HepG2 (cell line): ENCODE measurements around the gene SYAP1. TPM values are rescaled to one million over a fixed set of nuclear protein-coding genes. Genes with fewer than 3 reads are reported as not detected.

Experiments
- ATAC-seq: fragments of 200-7000 bp; cut with Tn5 transposase; 3 replicates; pipeline ENCODE4 v1.9.1; 2020; ENCODE audit warnings: mild to moderate bottlenecking, moderate library complexity
- BruUV-seq: library from RNA; stranded (reverse); fragments of 400-500 nt; replicated peaks from 2 replicates; lab custom pipeline; 2021; lab: Mats Ljungman, UMichigan
- CTCF ChIA-PET: fragments of 300-600 bp; formaldehyde crosslinking; extraction: SDS; loops from one replicate; lab custom pipeline; 2021; ENCODE audit warnings: low total read pairs, inconsistent platforms, low intra/inter-chr PET ratio; lab: Yijun Ruan, JAX
- POLR2A ChIA-PET: fragments of 350-600 bp; sonication (Branson Sonifier 250); formaldehyde crosslinking; loops from one replicate; lab custom pipeline; 2020; ENCODE audit warnings: antibody characterized with exemption, inconsistent platforms; lab: Yijun Ruan, JAX
- DNase-seq: peaks from one replicate; pipeline ENCODE4 v3.0.0-alpha.2; 2015; ENCODE audit warnings: low spot score
- FAIRE-seq: peaks from 3 replicates; lab custom pipeline; 2011; peaks lifted over from hg19 to GRCh38; lab: Jason Lieb, UNC
- H2AFZ ChIP-seq: one replicate; pipeline ENCODE4 v1.6.1; 2011; ENCODE audit warnings: low read length, inconsistent platforms
- H3K27ac ChIP-seq: fragments of 300-600 bp; 3 replicates; pipeline ENCODE4 v1.8.0; 2011; ENCODE audit warnings: mixed run types, mild to moderate bottlenecking, mixed read lengths, low read length, inconsistent platforms; ENCODE audit not compliant: insufficient read depth; ENCODE audit errors: extremely low read length
- H3K27me3 ChIP-seq, 2 experiments: fragments of 200-600 bp in 1 of 2; 2 replicates in 1 of 2; 3 replicates in 1 of 2; pipeline versions ENCODE4 v1.6.0 to v1.8.0; 2011; ENCODE audit warnings: low read length in 2 of 2, mild to moderate bottlenecking in 2 of 2, moderate library complexity in 2 of 2, inconsistent platforms in 1 of 2; ENCODE audit not compliant: insufficient read depth in 2 of 2, control insufficient read depth in 1 of 2
- H3K36me3 ChIP-seq, 2 experiments: fragments of 200-600 bp in 1 of 2; replicated peaks in 1 of 2; 2 replicates in 1 of 2; 3 replicates in 1 of 2; pipeline versions ENCODE4 v1.5.1 to v1.8.0; 2011; ENCODE audit warnings: low read length in 2 of 2, inconsistent platforms in 1 of 2; ENCODE audit not compliant: insufficient read depth in 2 of 2, control insufficient read depth in 1 of 2
- H3K4me1 ChIP-seq: 2 replicates; pipeline ENCODE4 v1.5.1; 2012; ENCODE audit warnings: low read length, inconsistent platforms; ENCODE audit not compliant: insufficient read depth
- H3K4me2 ChIP-seq: 2 replicates; pipeline ENCODE4 v1.6.0; 2011; ENCODE audit warnings: low read depth, low read length, inconsistent platforms
- H3K4me3 ChIP-seq, 3 experiments: fragments of 200-600 bp in 1 of 3; sonication (generic), shearing (Covaris generic) in 1 of 3; replicated peaks in 1 of 3; 2 replicates each; pipeline ENCODE4 v1.5.1; 2011 to 2016; ENCODE audit warnings: low read length in 3 of 3, inconsistent platforms in 2 of 3, low read depth in 2 of 3, mild to moderate bottlenecking in 2 of 3, control low read depth in 1 of 3, mixed read lengths in 1 of 3; ENCODE audit not compliant: insufficient read depth in 1 of 3
- H3K79me2 ChIP-seq: one replicate; pipeline ENCODE4 v1.6.1; 2011; ENCODE audit warnings: low read length, inconsistent platforms; ENCODE audit not compliant: insufficient read depth
- H3K9ac ChIP-seq: 2 replicates; pipeline ENCODE4 v1.6.0; 2011; ENCODE audit warnings: mild to moderate bottlenecking, low read depth, low read length, inconsistent platforms; ENCODE audit not compliant: insufficient read depth
- H3K9me3 ChIP-seq: 2 replicates; pipeline ENCODE4 v1.5.1; 2012; ENCODE audit warnings: mild to moderate bottlenecking, low read length
- H4K20me1 ChIP-seq: 2 replicates; pipeline ENCODE4 v1.6.0; 2011; ENCODE audit warnings: inconsistent platforms, mild to moderate bottlenecking, low read length, moderate library complexity; ENCODE audit not compliant: insufficient read depth
- AGO1 ChIP-seq: fragments of 200-400 bp; formaldehyde crosslinking; IDR thresholded peaks from 2 replicates; pipeline ENCODE4 v1.6.1; 2017; ENCODE audit warnings: mild to moderate bottlenecking, low read depth, low read length, moderate library complexity; ENCODE audit not compliant: poor library complexity, severe bottlenecking
- AHR ChIP-seq: IDR thresholded peaks from 2 replicates; pipeline ENCODE4 v1.6.1; 2018; ENCODE audit warnings: missing genetic modification reagents, missing compliant biosample characterization
- CCAR2 ChIP-seq: fragments of 200-400 bp; formaldehyde crosslinking; optimal IDR thresholded peaks from 2 replicates; pipeline ENCODE3; 2018; ENCODE audit warnings: low read depth, mild to moderate bottlenecking, low read length, moderate library complexity
- FOXP4 ChIP-seq: sonication (generic); formaldehyde crosslinking; IDR thresholded peaks from 2 replicates; pipeline ENCODE4 v1.4.0; 2020; ENCODE audit warnings: missing genetic modification reagents
- HDAC6 ChIP-seq: fragments of 200-600 bp; sonication (generic); IDR thresholded peaks from 2 replicates; pipeline ENCODE4 v1.7.0; 2017; ENCODE audit warnings: mild to moderate bottlenecking, antibody characterized with exemption, low read length, low read depth
- KDM1A ChIP-seq: IDR thresholded peaks from 2 replicates; pipeline ENCODE4 v1.6.1; 2016; ENCODE audit warnings: missing compliant biosample characterization
- MYPOP ChIP-seq: sonication (generic); formaldehyde crosslinking; IDR thresholded peaks from 2 replicates; pipeline ENCODE4 v1.8.1; 2023; ENCODE audit warnings: mild to moderate bottlenecking, moderate library complexity, missing genetic modification reagents
- PAWR ChIP-seq: sonication (generic); formaldehyde crosslinking; IDR thresholded peaks from 2 replicates; pipeline ENCODE4 v1.4.0; 2020; ENCODE audit warnings: missing genetic modification reagents, mild to moderate bottlenecking, borderline replicate concordance
- TBX2 ChIP-seq: sonication (generic); formaldehyde crosslinking; IDR thresholded peaks from 2 replicates; pipeline ENCODE4 v1.5.0; 2020; ENCODE audit warnings: missing genetic modification reagents, mild to moderate bottlenecking, borderline replicate concordance
- ZBTB25 ChIP-seq: IDR thresholded peaks from 2 replicates; pipeline ENCODE4 v1.6.1; 2018; ENCODE audit warnings: missing genetic modification reagents
- ZBTB44 ChIP-seq: sonication (generic); formaldehyde crosslinking; IDR thresholded peaks from 2 replicates; pipeline ENCODE4 v1.4.0; 2020; ENCODE audit warnings: missing genetic modification reagents
- ZNF12 ChIP-seq: sonication (generic); formaldehyde crosslinking; IDR thresholded peaks from 2 replicates; pipeline ENCODE4 v1.5.0; 2020; ENCODE audit warnings: missing genetic modification reagents
- ZNF230 ChIP-seq: sonication (generic); formaldehyde crosslinking; IDR thresholded peaks from 2 replicates; pipeline ENCODE4 v1.4.0; 2020; ENCODE audit warnings: mild to moderate bottlenecking, missing genetic modification reagents
- ZNF598 ChIP-seq: sonication (generic); formaldehyde crosslinking; IDR thresholded peaks from 2 replicates; pipeline ENCODE4 v1.5.1; 2020; ENCODE audit warnings: mild to moderate bottlenecking, missing genetic modification reagents, borderline replicate concordance
- ZNF670 ChIP-seq: sonication (generic); formaldehyde crosslinking; IDR thresholded peaks from 2 replicates; pipeline ENCODE4 v1.8.0; 2022; ENCODE audit warnings: mild to moderate bottlenecking, missing genetic modification reagents, borderline replicate concordance
- ZNF724P ChIP-seq: sonication (generic); formaldehyde crosslinking; IDR thresholded peaks from 2 replicates; pipeline ENCODE4 v1.8.0; 2022; ENCODE audit warnings: missing genetic modification reagents, borderline replicate concordance
- WGBS: methylation state at CpG from one replicate; pipeline ENCODE4 v1.1.6; 2017; ENCODE audit warnings: low lambda C conversion rate; 5-methylcytosine and 5-hydroxymethylcytosine counted together
- in situ Hi-C: cut with HindIII; loops from 2 replicates; pipeline ENCODE4 v1.10.0; 2017; ENCODE audit warnings: low pct_unique_long_range_greater_than_20kb; ENCODE audit not compliant: extremely low pct_ligation_motif_present
- intact Hi-C: fragments of 100-400 bp; cut with micrococcal nuclease; formaldehyde crosslinking; loops from one replicate; pipeline ENCODE4 v1.10.0; 2022; ENCODE audit not compliant: unreplicated experiment
- polyA plus RNA-seq, 8 experiments: library from polyadenylated mRNA; depleted of rRNA in 3 of 8; stranded (reverse) in 7 of 8; unstranded in 1 of 8; fragments of >200 nt; fragmentation: Illumina TruSeq in 4 of 8; extraction: Trizol in 4 of 8; gene quantifications; 2 replicates each; pipeline versions ENCODE4 v1.2.1 to v1.2.3, GENCODE V29; 2011 to 2016; ENCODE audit warnings: low read depth in 4 of 8, missing spikeins in 1 of 8, mixed read lengths in 1 of 8; ENCODE audit not compliant: insufficient read depth in 1 of 8
- total RNA-seq, 5 experiments: library from RNA; depleted of rRNA; stranded (reverse); fragments of >200 nt; fragmentation: Illumina TruSeq; extraction: Trizol; gene quantifications; 2 replicates each; pipeline ENCODE4 v1.2.3, GENCODE V29; 2016; ENCODE audit warnings: low read depth in 1 of 5

The SYAP1 gene
- total and polyA plus RNA-seq, 2 of the 13 experiments (the other 11 are each of a cell fraction or from before 2014, with no cell fraction given) = 4.9 to 18.5 TPM

- no peaks in the 10 kb centered on the region for H3K79me2 ChIP-seq
- ChIA-PET CTCF (no interaction called here), POLR2A (no interaction called here)
- BruUV-seq = no TSS peak
- FAIRE-seq (no peak), ATAC-seq (no peak), DNase-seq (no peak)
- no peaks in the 10 kb centered on the region for H3K27me3 ChIP-seq
- H3K4me3 ChIP-seq = no peak overlapping the region
- 100% methylated on average over 1 of the region's 3 CpGs for WGBS
- no peaks in the 10 kb centered on the region for H3K36me3 ChIP-seq
- no peaks in the 10 kb centered on the region for H3K9me3 ChIP-seq
- intact Hi-C loops (no loop called here), in situ Hi-C loops (no loop called here)
- H4K20me1 ChIP-seq = no peaks in the 10 kb centered on the region
- H2AFZ ChIP-seq = no peak overlapping the region
- H3K9ac ChIP-seq = no peak overlapping the region
- peaks cover 28% of the 10 kb centered on the region for H3K4me1 ChIP-seq
- no peak overlapping the region for H3K4me2 ChIP-seq
- no peak overlapping the region for H3K27ac ChIP-seq
- TF ChIP-seq ZBTB25 (CRISPR knock-in tag) (no peak), ZNF598 (CRISPR knock-in tag) (no peak), ZNF670 (CRISPR knock-in tag) (no peak), ZNF230 (no peak), ZBTB44 (CRISPR knock-in tag) (no peak), TBX2 (CRISPR knock-in tag) (no peak), PAWR (CRISPR knock-in tag) (no peak), AGO1 (no peak), ZNF12 (no peak), MYPOP (no peak), FOXP4 (CRISPR knock-in tag) (no peak), KDM1A (CRISPR knock-in tag) (no peak), ZNF724P (CRISPR knock-in tag) (no peak), AHR (no peak), HDAC6 (no peak), CCAR2 (no peak)
These were observed 14.0 kb upstream of the SYAP1 start for GRCh38 chrX:16705370-16705769.
